NCI-H2227 treated with DMSO at 0.1 percent for 48 hours (cell line): ENCODE measurements around the gene GPBAR1.
"Not testable (repeated sequence)": the region's sequence is repeated elsewhere in the genome, so short reads cannot be mapped to it uniquely, and the experiment has no call there.

ENCODE experiments used
- DNase-seq: peaks from one replicate; lab custom pipeline; 2025; lab: John Stamatoyannopoulos, UW

Gene GPBAR1

DNA sequence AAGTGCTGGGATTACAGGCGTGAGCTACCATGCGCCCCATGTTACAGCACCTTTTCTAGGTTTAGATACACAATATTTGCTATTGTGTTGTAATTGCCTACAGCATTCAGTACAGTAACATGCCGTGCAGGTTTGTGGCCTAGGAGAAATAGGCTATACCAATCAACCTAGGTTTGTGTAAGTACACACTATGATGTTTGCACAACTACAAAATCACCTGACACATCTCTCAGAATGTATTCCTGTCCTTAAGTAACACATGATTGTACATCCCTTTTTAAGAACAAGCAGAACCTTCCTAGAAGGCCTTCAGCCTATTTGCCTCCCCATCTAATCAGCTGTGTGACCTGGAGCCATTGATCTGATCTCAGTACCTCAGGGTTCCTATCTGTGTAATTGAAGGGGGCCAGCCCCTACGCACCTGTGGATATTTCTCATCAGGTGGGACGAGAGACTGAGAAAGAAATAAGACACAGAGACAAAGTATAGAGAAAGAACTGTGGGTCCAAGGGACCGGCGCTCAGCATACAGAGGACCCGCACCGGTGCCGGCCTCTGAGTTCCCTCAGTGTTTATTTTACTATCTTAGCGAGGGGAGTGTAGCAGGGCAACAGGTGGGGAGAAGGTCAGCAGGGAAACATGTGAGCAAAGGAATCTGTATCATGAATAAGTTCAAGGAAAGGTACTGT lies 50.2 kb downstream of the GPBAR1 start:
- DNase-seq = no peak

DNA sequence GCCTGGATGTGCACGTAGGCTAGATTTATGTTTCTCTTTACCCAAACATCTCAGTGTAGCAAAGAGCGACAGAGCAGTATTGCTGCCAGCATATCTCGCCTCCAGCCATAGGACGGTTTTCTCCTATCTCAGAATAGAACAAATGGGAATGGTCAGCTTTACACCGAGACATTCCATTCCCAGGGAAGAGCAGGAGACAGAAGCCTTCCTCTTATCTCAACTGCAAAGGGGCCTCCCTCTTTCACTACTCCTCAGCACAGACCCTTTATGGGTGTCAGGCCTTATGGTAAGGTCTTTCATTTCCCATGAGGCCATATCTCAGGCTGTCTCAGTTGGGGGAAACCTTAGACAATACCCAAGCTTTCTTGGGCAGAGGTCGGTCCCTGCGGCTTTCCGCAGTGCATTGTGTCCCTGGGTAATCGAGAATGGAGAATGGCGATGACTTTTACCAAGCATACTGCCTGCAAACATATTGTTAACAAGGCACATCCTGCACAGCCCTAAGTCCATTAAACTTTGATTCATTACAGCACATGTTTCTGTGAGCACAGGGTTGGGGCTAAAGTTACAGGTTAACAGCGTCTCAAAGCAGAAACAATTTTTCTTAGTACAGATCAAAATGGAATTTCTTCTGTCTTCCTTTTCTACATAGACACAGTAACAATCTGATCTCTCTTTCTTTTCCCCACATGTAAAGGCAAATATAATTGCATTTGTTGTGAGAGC lies 50.9 kb downstream of the GPBAR1 start:
- DNase-seq = not testable (repeated sequence)

DNA sequence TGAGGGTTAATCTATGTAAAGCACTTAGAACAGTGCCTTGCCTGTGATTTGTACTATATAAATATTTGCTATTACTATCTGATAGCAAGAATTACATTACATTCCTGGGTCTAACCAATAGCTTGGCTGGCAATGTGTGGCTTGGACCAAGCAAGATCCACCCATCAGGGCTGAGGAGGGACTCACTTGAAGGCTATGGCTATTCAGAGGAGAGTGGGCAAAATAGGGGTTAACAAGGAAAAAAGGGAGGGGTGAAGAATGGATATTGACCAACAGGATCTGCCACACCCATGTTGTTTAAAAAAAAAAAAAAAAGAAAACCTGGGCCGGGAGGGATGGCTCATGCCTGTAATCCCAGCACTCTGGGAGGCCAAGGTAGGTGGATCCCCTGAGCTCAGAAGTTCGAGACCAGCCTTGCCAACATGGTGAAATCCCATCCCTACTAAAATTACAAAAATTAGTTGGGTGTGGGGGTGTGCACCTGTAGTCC lies 51.5 kb downstream of the GPBAR1 start:
- DNase-seq = no peak

DNA sequence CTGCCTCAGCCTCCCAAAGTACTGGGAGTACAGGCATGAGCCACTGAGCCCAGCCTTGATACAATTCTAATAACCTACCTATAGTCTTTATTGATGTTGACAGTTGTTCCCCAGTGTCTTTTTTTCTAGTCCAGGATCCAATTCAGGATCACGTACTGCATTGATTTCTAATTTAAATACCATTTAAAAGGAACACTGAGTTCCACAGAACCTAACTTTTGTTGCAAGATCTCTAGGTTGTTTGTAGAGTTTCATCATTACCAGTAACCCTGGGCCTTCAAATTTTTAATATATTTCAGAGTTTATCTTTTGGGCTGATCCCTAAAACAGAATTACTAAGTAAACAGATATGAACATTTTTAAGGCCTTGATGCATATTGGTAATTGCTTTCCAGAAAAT lies 52.5 kb downstream of the GPBAR1 start:
- DNase-seq = no peak
